ENCODE results near the gene SLC13A1.

DNA sequence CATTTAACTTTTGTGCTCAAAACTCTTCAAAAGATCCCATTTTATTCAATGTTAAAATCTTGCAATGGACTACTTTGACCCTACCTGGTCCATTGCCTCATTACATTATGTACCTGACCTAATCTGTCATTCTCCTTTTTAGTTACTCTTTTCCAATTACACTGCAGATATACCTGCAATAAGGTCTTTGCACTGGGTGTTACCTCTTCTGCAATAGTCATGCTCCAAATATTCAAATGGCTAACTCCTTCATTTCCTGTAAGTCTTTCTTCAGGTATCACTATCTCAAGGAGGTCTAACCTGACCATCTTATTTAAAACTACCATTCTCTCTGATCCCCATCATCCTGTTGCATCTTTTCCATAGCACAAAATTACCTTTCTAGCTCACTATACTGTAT lies 22.3 kb downstream of the SLC13A1 start:
- TF ChIP-seq POLR2A (IDR thresholded peaks at IDR 0.05) = no peak
- no peak for TF ChIP-seq CTCF (IDR thresholded peaks at IDR 0.05 in 8 of 11, conservative IDR thresholded peaks at IDR 0.05 in 3 of 11)
- no peak for TF ChIP-seq POLR2AphosphoS5 (IDR thresholded peaks at IDR 0.05)

All from spleen (tissue), 7 donors.